K562 (cell line): ENCODE results near the gene SMIM13. TPM values are rescaled to one million over a fixed set of nuclear protein-coding genes. Genes with fewer than 3 reads are reported as not detected.

ENCODE experiments used
- CHD7 ChIP-seq: fragments of 200-600 bp; sonication (generic); IDR thresholded peaks from one replicate; pipeline ENCODE4 v1.6.1; 2012; ENCODE audit warnings: mild to moderate bottlenecking, low read depth, low read length, inconsistent platforms
- CXXC5 ChIP-seq: fragments of 250-450 bp; sonication (Bioruptor Pico); IDR thresholded peaks from 2 replicates; pipeline ENCODE4 v1.8.0; 2022; ENCODE audit warnings: inconsistent platforms, mild to moderate bottlenecking, moderate library complexity
- ETS2 ChIP-seq: IDR thresholded peaks from 2 replicates; pipeline ENCODE4 v1.6.1; 2016; ENCODE audit warnings: borderline replicate concordance, missing genetic modification characterization, mild to moderate bottlenecking, moderate library complexity, missing compliant biosample characterization; ENCODE audit not compliant: poor library complexity, severe bottlenecking
- TCF7 ChIP-seq: sonication (generic); IDR thresholded peaks from 2 replicates; pipeline ENCODE4 v1.6.1; 2016; ENCODE audit warnings: antibody characterized with exemption, borderline replicate concordance
- UBTF ChIP-seq, 2 experiments: IDR thresholded peaks; 2 replicates each; pipeline ENCODE4 v1.6.1; 2012; ENCODE audit warnings: improper control_type of control experiment in 2 of 2, low read depth in 2 of 2, low read length in 2 of 2, borderline replicate concordance in 1 of 2
- ZMIZ1 ChIP-seq, 2 experiments: fragments of 150-350 bp in 1 of 2; IDR thresholded peaks; 2 replicates each; pipeline ENCODE4 v1.6.1; 2012 to 2016; ENCODE audit warnings: low read depth in 2 of 2, low read length in 2 of 2, mild to moderate bottlenecking in 1 of 2, moderate library complexity in 1 of 2
- ZNF121 ChIP-seq: sonication (generic); formaldehyde crosslinking; conservative IDR thresholded peaks from 2 replicates; pipeline ENCODE4 v1.8.0; 2022; ENCODE audit warnings: missing genetic modification reagents
- ZNF449 ChIP-seq: fragments of 250-450 bp; sonication (Bioruptor Pico); IDR thresholded peaks from 2 replicates; pipeline ENCODE4 v1.8.0; 2022; ENCODE audit warnings: moderate library complexity, mild to moderate bottlenecking, inconsistent platforms
- polyA plus RNA-seq, 8 experiments: library from polyadenylated mRNA; depleted of rRNA in 4 of 8; stranded (reverse) in 5 of 8; unstranded in 3 of 8; fragments of >200 nt; fragmentation: Nextera tagmentation in 2 of 8; fragmentation: Illumina TruSeq in 1 of 8; extraction: Ambion mirVana in 2 of 8; extraction: Trizol in 1 of 8; gene quantifications; 2 replicates each; pipeline versions ENCODE4 v1.2.1 to v1.2.3, GENCODE V29; 2011 to 2014; ENCODE audit warnings: inconsistent platforms in 1 of 8, missing spikeins in 1 of 8
- total RNA-seq, 7 experiments: library from RNA; depleted of rRNA in 6 of 7; stranded (reverse); fragments of >200 nt in 6 of 7; fragmentation: Illumina TruSeq in 2 of 7; extraction: Trizol in 2 of 7; gene quantifications; 2 replicates each; pipeline versions ENCODE4 v1.2.1 to v1.2.3, GENCODE V29; 2011 to 2021; ENCODE audit warnings: low replicate concordance in 1 of 7

The SMIM13 gene
- total and polyA plus RNA-seq, 9 of the 15 experiments (the other 6 are each of a cell fraction or from before 2014, with no cell fraction given), result 5.5 to 24.8 (median 11.7) TPM

DNA sequence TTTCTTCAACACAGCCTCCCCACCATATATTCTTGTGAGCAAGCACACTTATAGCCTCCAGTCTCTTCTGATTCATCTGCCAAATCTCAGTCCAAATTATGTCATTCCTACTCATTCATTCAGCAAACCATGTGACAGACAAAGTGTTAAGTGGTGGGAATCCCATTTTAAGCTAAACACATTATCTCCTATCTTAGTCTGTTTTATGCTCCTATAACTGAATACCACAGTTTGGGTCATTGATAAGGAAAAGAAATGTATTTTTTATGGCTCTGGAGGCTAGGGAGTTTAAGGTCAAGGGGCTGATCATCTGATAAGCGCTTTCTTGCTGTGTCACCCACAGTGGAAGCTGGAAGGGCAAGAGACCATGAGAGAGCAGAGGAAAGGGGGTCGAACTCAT, 23.9 kb upstream of the SMIM13 start (continued):
- TF ChIP-seq CHD7 (no peak), ZNF449 (CRISPR knock-in tag) (no peak), ZMIZ1 (IDR thresholded peaks at IDR 0.05; ENCODE audit: low read depth in 2 of 2, low read length in 2 of 2) (no peak), ETS2 (no peak), TCF7 (no peak), UBTF (IDR thresholded peaks at IDR 0.05; ENCODE audit: borderline replicate concordance in 1 of 2, low read depth in 2 of 2, low read length in 2 of 2) (no peak), ZNF121 (CRISPR knock-in tag) (no peak), CXXC5 (no peak)
